K562 (cell line): ENCODE measurements around the gene PLAC9. TPM values are rescaled to one million over a fixed set of nuclear protein-coding genes. Genes with fewer than 3 reads are reported as not detected.

Source experiments
- BACH1 ChIP-seq: fragments of 200-800 bp; sonication (Bioruptor generic); IDR thresholded peaks from 2 replicates; pipeline ENCODE4 v1.6.1; 2016; ENCODE audit warnings: missing genetic modification characterization, missing compliant biosample characterization
- HDAC8 ChIP-seq: fragments of 450-650 bp; IDR thresholded peaks from 2 replicates; pipeline ENCODE4 v1.6.1; 2016; ENCODE audit warnings: mild to moderate bottlenecking, missing genetic modification characterization, moderate library complexity, missing compliant biosample characterization
- NBN ChIP-seq: fragments of 450-650 bp; IDR thresholded peaks from 2 replicates; pipeline ENCODE4 v1.6.1; 2016; ENCODE audit warnings: low read depth, mild to moderate bottlenecking
- NCOA1 ChIP-seq: fragments of 450-650 bp; IDR thresholded peaks from 2 replicates; pipeline ENCODE4 v1.6.1; 2016; ENCODE audit warnings: low read depth
- NEUROD1 ChIP-seq: fragments of 150-350 bp; IDR thresholded peaks from 2 replicates; pipeline ENCODE4 v1.6.1; 2014; ENCODE audit warnings: borderline replicate concordance, low read length, low read depth; ENCODE audit not compliant: partially characterized antibody
- PURB ChIP-seq: sonication (generic); formaldehyde crosslinking; IDR thresholded peaks from 2 replicates; pipeline ENCODE4 v1.9.0; 2021; ENCODE audit warnings: low read depth, mild to moderate bottlenecking, missing genetic modification reagents
- SPI1 ChIP-seq: IDR thresholded peaks from 2 replicates; pipeline ENCODE4 v1.6.1; 2011; ENCODE audit warnings: low read depth, low read length, control low read depth, borderline replicate concordance
- U2AF1 ChIP-seq: fragments of 200-400 bp; formaldehyde crosslinking; optimal IDR thresholded peaks from 2 replicates; pipeline ENCODE3; 2017; ENCODE audit warnings: mild to moderate bottlenecking, low read depth, low read length, moderate library complexity
- ZC3H8 ChIP-seq: fragments of 450-650 bp; IDR thresholded peaks from 2 replicates; pipeline ENCODE4 v1.6.1; 2017
- ZNF444 ChIP-seq: fragments of 250-450 bp; sonication (Bioruptor Pico); IDR thresholded peaks from 2 replicates; pipeline ENCODE4 v1.4.0; 2020; ENCODE audit warnings: mild to moderate bottlenecking, moderate library complexity
- polyA plus RNA-seq, 8 experiments: library from polyadenylated mRNA; depleted of rRNA in 4 of 8; stranded (reverse) in 5 of 8; unstranded in 3 of 8; fragments of >200 nt; fragmentation: Nextera tagmentation in 2 of 8; fragmentation: Illumina TruSeq in 1 of 8; extraction: Ambion mirVana in 2 of 8; extraction: Trizol in 1 of 8; gene quantifications; 2 replicates each; pipeline versions ENCODE4 v1.2.1 to v1.2.3, GENCODE V29; 2011 to 2014; ENCODE audit warnings: inconsistent platforms in 1 of 8, missing spikeins in 1 of 8
- total RNA-seq, 7 experiments: library from RNA; depleted of rRNA in 6 of 7; stranded (reverse); fragments of >200 nt in 6 of 7; fragmentation: Illumina TruSeq in 2 of 7; extraction: Trizol in 2 of 7; gene quantifications; 2 replicates each; pipeline versions ENCODE4 v1.2.1 to v1.2.3, GENCODE V29; 2011 to 2021; ENCODE audit warnings: low replicate concordance in 1 of 7
- TF ChIP-seq, protein P1 (sequence below): fragments of 450-650 bp; formaldehyde crosslinking; IDR thresholded peaks from 2 replicates; pipeline ENCODE4 v1.4.0; 2022; ENCODE audit warnings: mild to moderate bottlenecking, moderate library complexity
- TF ChIP-seq, protein P2 (sequence below), 2 experiments: fragments of 200-800 bp in 1 of 2; sonication (Bioruptor generic) in 1 of 2; sonication (generic) in 1 of 2; formaldehyde crosslinking in 1 of 2; IDR thresholded peaks in 1 of 2; conservative IDR thresholded peaks in 1 of 2; 2 replicates each; pipeline versions ENCODE4 v1.5.0 to v1.6.1; 2016 to 2020; ENCODE audit warnings: missing compliant biosample characterization in 1 of 2, missing genetic modification characterization in 1 of 2, missing genetic modification reagents in 1 of 2
- TF ChIP-seq, protein P3 (sequence below), 2 experiments: fragments of 450-650 bp in 1 of 2; sonication (generic) in 1 of 2; formaldehyde crosslinking in 1 of 2; IDR thresholded peaks; 2 replicates each; pipeline versions ENCODE4 v1.7.1 to v1.9.0; 2016 to 2022; ENCODE audit warnings: inconsistent platforms in 1 of 2, mild to moderate bottlenecking in 1 of 2, missing genetic modification reagents in 1 of 2

Gene PLAC9
- total and polyA plus RNA-seq, 9 of the 15 experiments (the other 6 are each of a cell fraction or from before 2014, with no cell fraction given) = not detected

DNA sequence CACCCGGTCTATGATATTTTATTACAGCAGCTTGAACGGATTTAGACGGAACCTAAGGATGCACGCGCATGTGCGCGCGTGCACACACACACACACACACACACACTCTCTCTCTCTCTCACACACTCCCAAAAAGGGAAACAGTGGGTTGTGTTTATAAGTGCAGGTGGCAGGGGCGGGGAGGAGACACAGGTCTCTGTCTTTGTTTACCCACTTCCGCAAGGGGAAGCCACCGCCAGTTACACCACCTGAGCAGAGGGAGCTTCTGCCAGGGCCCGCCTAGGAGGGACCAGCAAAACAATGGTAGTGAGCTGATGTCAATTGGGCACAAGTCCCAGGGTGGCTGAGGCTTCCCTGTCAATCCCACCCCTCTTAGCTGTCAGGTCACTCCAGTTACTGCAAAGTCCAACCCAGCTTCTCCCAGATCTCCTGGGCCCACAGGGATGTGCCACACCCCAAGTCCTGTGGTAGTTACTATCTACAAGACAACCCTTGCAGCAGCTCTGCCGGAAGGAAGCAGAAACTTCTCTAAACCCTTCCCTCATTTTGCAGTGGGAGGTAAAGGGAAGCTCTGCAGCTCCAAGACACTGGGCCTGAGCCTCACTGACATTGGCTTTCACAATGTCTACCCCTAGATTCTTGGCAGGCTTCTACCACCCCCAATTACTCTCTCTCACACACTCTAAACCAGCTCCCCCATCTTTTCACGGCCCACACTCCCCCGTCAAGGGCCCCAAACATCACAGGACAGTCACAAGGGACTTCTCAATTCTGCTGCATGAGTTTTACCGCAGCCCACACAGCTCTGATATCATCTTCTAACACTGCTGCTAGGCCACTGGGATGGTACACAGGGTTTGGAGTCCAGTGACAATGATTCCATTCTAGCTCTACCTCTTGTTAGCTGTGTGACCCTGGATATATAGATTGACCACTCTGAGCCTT, 55.2 kb downstream of the PLAC9 start (continued):
- TF ChIP-seq, protein P1, sequence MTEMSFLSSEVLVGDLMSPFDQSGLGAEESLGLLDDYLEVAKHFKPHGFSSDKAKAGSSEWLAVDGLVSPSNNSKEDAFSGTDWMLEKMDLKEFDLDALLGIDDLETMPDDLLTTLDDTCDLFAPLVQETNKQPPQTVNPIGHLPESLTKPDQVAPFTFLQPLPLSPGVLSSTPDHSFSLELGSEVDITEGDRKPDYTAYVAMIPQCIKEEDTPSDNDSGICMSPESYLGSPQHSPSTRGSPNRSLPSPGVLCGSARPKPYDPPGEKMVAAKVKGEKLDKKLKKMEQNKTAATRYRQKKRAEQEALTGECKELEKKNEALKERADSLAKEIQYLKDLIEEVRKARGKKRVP (CRISPR knock-in tag) = no peak; the same call in 1 of the 2 replicates
- TF ChIP-seq, protein P2, sequence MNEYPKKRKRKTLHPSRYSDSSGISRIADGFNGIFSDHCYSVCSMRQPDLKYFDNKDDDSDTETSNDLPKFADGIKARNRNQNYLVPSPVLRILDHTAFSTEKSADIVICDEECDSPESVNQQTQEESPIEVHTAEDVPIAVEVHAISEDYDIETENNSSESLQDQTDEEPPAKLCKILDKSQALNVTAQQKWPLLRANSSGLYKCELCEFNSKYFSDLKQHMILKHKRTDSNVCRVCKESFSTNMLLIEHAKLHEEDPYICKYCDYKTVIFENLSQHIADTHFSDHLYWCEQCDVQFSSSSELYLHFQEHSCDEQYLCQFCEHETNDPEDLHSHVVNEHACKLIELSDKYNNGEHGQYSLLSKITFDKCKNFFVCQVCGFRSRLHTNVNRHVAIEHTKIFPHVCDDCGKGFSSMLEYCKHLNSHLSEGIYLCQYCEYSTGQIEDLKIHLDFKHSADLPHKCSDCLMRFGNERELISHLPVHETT (CRISPR knock-in tag; conservative IDR thresholded peaks at IDR 0.05 in 1 of 2, IDR thresholded peaks at IDR 0.05 in 1 of 2) = 0 out of 4 replicates have a peak, but pooled peaks of 1 of the 2 experiments have one; percentile 19
- TF ChIP-seq SPI1 (0 out of 2 replicates have a peak, but pooled peaks have one; percentile 3), NCOA1 (peak; percentile 51; the same call in 1 of the 2 replicates), NEUROD1 (peak; percentile 59), NBN (peak; percentile 83), BACH1 (tag) (no peak), U2AF1 (no peak), PURB (CRISPR knock-in tag) (no peak), HDAC8 (tag) (no peak), ZC3H8 (no peak), ZNF444 (CRISPR knock-in tag) (0 out of 2 replicates have a peak, but pooled peaks have one; percentile 15)
- TF ChIP-seq, protein P3, sequence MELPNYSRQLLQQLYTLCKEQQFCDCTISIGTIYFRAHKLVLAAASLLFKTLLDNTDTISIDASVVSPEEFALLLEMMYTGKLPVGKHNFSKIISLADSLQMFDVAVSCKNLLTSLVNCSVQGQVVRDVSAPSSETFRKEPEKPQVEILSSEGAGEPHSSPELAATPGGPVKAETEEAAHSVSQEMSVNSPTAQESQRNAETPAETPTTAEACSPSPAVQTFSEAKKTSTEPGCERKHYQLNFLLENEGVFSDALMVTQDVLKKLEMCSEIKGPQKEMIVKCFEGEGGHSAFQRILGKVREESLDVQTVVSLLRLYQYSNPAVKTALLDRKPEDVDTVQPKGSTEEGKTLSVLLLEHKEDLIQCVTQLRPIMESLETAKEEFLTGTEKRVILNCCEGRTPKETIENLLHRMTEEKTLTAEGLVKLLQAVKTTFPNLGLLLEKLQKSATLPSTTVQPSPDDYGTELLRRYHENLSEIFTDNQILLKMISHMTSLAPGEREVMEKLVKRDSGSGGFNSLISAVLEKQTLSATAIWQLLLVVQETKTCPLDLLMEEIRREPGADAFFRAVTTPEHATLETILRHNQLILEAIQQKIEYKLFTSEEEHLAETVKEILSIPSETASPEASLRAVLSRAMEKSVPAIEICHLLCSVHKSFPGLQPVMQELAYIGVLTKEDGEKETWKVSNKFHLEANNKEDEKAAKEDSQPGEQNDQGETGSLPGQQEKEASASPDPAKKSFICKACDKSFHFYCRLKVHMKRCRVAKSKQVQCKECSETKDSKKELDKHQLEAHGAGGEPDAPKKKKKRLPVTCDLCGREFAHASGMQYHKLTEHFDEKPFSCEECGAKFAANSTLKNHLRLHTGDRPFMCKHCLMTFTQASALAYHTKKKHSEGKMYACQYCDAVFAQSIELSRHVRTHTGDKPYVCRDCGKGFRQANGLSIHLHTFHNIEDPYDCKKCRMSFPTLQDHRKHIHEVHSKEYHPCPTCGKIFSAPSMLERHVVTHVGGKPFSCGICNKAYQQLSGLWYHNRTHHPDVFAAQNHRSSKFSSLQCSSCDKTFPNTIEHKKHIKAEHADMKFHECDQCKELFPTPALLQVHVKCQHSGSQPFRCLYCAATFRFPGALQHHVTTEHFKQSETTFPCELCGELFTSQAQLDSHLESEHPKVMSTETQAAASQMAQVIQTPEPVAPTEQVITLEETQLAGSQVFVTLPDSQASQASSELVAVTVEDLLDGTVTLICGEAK (IDR thresholded peaks at IDR 0.05) = peak; percentile 62
- TF ChIP-seq, protein P3 (CRISPR knock-in tag; IDR thresholded peaks at IDR 0.05) = no peak
